Neuron (in vitro differentiated cells): ENCODE data around the gene PRPF31.
"Not testable (repeated sequence)": the region's sequence is repeated elsewhere in the genome, so short reads cannot be mapped to it uniquely, and the experiment has no call there.

ENCODE experiments used
- H2AFZ ChIP-seq: one replicate; pipeline ENCODE4 v1.6.1; 2013; ENCODE audit warnings: low read depth, mild to moderate bottlenecking, inconsistent platforms, low read length, moderate library complexity
- H3K27me3 ChIP-seq: one replicate; pipeline ENCODE4 v1.6.1; 2013; ENCODE audit warnings: low read length; ENCODE audit not compliant: insufficient read depth
- H3K36me3 ChIP-seq: one replicate; pipeline ENCODE4 v1.6.1; 2013; ENCODE audit warnings: low read length; ENCODE audit not compliant: insufficient read depth
- H3K4me1 ChIP-seq: one replicate; pipeline ENCODE4 v1.6.1; 2013; ENCODE audit warnings: low read length; ENCODE audit not compliant: insufficient read depth
- H3K4me3 ChIP-seq: 2 replicates; pipeline ENCODE4 v1.5.1; 2013; ENCODE audit warnings: mild to moderate bottlenecking, low read length, moderate library complexity
- H3K9me3 ChIP-seq: one replicate; pipeline ENCODE4 v1.6.1; 2013; ENCODE audit warnings: low read length

The PRPF31 gene

DNA sequence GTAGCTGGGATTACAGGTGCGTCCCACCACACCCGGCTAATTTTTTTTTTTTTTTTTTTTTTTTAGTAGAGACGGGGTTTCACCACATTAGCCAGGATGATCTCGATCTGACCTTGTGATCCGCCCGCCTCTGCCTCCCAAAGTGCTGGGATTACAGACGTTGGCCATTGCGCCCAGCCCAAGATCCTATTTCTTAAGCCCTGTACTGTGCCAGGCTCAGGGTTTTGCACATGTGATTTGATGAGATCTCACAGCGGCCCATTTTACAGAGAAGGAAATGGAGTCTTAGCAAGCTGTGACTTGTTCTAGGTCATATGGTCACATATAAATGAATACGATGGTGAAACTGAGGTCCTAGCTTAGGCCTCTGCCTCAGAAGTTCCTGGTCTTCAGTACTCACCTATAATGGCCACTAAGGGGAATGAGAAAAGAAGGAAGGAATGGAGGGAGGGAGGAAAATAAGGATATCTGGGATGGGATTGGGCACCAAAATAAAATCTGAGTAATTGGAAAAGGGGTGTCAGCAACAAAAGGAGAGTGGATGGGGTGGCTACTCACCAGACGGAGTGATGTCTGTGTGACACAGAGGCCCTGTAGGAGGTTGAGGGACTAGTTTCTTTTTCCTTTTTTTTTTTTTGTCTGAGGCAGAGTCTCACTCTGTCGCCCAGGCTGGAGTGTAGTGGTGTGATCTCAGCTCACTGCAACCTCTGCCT is 16.2 kb upstream of the PRPF31 start:
- Histone ChIP-seq H3K4me3 (no peak overlapping the region), H3K4me1 (peaks cover 7% of the 10 kb centered on the region), H3K27me3 (peaks cover 22% of the 10 kb centered on the region), H3K36me3 (peaks cover under 1% of the 10 kb centered on the region), H2AFZ (no peak overlapping the region), H3K9me3 (peaks cover 1% of the 10 kb centered on the region)

GRCh38 chr19:54099903-54100255 is 15.7 kb upstream of the PRPF31 start:
- not testable (repeated sequence) for H2AFZ ChIP-seq, H3K4me1 ChIP-seq, H3K9me3 ChIP-seq, H3K36me3 ChIP-seq, H3K4me3 ChIP-seq
- peaks cover 22% of the 10 kb centered on the region for H3K27me3 ChIP-seq

- no peaks in the 10 kb centered on the region for H3K9me3 ChIP-seq
- H3K27me3 ChIP-seq = peaks cover 20% of the 10 kb centered on the region
- H3K4me3 ChIP-seq = no peak within 1 kb of the TSS
- H3K4me1 ChIP-seq = peaks cover 7% of the 10 kb centered on the region
- H3K36me3 ChIP-seq = peaks cover 3% of the 10 kb centered on the region
- H2AFZ ChIP-seq = no peak within 1 kb of the TSS
Observed at GRCh38 chr19:54100561-54100960, 15.0 kb upstream of the PRPF31 start, which contains the start of gene OSCAR. TSS of gene OSCAR (minus strand) at chr19:54100803. CDS start at chr19:54100792, 11 bp downstream.

- H3K36me3 ChIP-seq = peaks cover 20% of the 10 kb centered on the region
- H3K27me3 ChIP-seq = peaks cover 4% of the 10 kb centered on the region
- no peaks in the 10 kb centered on the region for H3K9me3 ChIP-seq
- no peak within 1 kb of the TSS for H2AFZ ChIP-seq
- peak within 1 kb of the TSS; percentile 84 for H3K4me3 ChIP-seq
- peaks cover 4% of the 10 kb centered on the region for H3K4me1 ChIP-seq
Observed at GRCh38 chr19:54102421-54103169, 13.0 kb upstream of the PRPF31 start, which contains the start of gene NDUFA3. TSS of gene NDUFA3 (plus strand) at chr19:54102855. CDS start at chr19:54102879, 24 bp downstream.

DNA sequence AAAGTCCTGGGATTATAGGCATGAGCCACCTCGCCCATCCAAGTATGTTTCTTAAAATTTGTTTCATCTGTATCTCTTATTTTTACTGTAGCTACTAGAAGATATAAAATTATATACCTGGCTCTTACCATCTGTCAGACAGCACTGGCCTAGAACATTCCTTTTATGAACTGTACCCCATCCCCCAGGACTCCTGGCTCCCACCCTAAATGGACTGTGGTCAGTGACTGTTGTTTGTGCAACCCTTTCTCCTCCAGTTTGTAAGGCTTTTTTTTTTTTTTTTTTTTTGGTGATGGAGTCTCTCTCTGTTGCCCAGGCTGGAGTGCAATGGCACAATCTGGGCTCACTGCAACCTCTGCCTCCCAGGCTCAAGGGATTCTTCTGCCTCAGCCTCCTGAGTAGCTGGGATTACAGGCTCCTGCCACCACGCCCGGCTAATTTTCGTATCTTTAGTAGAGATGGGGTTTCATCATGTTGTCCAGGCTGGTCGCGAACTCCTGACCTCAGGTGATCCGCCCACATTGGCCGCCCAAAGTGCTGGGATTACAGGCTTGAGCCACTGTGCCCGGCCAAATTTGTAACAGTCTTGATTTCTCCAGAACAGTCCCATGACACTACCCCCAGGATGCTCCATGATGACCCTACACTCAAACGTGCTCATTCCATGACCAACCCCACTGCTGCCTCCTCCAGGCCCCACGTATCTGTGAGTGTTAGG is 10.4 kb upstream of the PRPF31 start:
- H3K27me3 ChIP-seq = peaks cover 4% of the 10 kb centered on the region
- H3K4me3 ChIP-seq = no peak overlapping the region
- no peak overlapping the region for H2AFZ ChIP-seq
- no peaks in the 10 kb centered on the region for H3K9me3 ChIP-seq
- peaks cover 4% of the 10 kb centered on the region for H3K4me1 ChIP-seq
- peaks cover 44% of the 10 kb centered on the region for H3K36me3 ChIP-seq

DNA sequence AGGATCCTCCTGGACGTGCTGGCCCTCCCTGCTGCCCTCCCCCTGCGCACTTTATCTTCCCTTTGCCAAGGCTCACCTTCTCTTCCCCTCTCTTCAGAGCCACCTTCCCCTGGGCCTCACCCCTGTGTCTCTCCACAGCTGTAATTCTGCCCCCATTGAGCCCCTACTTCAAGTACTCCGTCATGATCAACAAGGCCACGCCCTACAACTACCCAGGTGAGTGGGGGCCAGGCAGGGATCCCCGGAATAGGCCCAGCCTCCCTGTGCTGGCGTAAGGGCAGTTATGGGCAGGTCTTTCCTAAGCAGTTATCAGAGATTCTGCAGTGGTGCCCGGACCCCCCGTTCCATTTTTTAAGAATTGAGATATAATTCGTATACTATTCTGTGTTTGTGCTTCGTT is 9.8 kb upstream of the PRPF31 start:
- H3K4me3 ChIP-seq = no peak overlapping the region
- no peak overlapping the region for H2AFZ ChIP-seq
- no peaks in the 10 kb centered on the region for H3K9me3 ChIP-seq
- H3K4me1 ChIP-seq = peaks cover 4% of the 10 kb centered on the region
- peaks cover 49% of the 10 kb centered on the region for H3K36me3 ChIP-seq
- H3K27me3 ChIP-seq = peaks cover under 1% of the 10 kb centered on the region

DNA sequence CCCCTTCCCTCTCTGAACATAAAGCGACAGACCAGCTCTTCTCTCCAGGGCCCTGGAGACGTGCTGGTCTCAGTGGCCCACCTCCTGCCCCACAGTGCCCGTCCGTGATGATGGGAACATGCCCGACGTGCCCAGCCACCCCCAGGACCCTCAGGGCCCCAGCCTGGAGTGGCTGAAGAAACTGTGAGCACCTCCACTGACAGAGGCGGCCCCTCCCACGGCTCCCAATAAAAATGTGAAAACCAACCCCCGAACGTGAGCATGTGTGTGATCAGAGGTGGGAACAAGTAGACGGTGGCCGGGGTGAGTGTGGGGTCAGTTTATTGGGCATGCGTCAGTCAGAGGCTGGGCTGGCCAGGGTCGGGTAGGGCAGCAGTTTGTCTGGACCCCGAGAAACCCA is 8.8 kb upstream of the PRPF31 start:
- Histone ChIP-seq H2AFZ (no peak overlapping the region), H3K4me1 (peaks cover 4% of the 10 kb centered on the region)

GRCh38 chr19:54107876-54108490 is 7.6 kb upstream of the PRPF31 start:
- no peaks in the 10 kb centered on the region for H3K27me3 ChIP-seq
- H3K4me1 ChIP-seq = peaks cover 4% of the 10 kb centered on the region
- H2AFZ ChIP-seq = no peak overlapping the region
- H3K4me3 ChIP-seq = no peak overlapping the region
- no peaks in the 10 kb centered on the region for H3K9me3 ChIP-seq
- H3K36me3 ChIP-seq = peaks cover 52% of the 10 kb centered on the region

More for the DNA sequence above, 8.8 kb upstream of the PRPF31 start:
- H3K36me3 ChIP-seq = peaks cover 52% of the 10 kb centered on the region
- no peaks in the 10 kb centered on the region for H3K9me3 ChIP-seq
- no peak overlapping the region for H3K4me3 ChIP-seq
- no peaks in the 10 kb centered on the region for H3K27me3 ChIP-seq

- no peaks in the 10 kb centered on the region for H3K9me3 ChIP-seq
- H3K4me3 ChIP-seq = no peak overlapping the region
- peaks cover 52% of the 10 kb centered on the region for H3K36me3 ChIP-seq
- H3K4me1 ChIP-seq = peaks cover under 1% of the 10 kb centered on the region
- no peak overlapping the region for H2AFZ ChIP-seq
- no peaks in the 10 kb centered on the region for H3K27me3 ChIP-seq
Observed at GRCh38 chr19:54108496-54108895, 7.1 kb upstream of the PRPF31 start.

DNA sequence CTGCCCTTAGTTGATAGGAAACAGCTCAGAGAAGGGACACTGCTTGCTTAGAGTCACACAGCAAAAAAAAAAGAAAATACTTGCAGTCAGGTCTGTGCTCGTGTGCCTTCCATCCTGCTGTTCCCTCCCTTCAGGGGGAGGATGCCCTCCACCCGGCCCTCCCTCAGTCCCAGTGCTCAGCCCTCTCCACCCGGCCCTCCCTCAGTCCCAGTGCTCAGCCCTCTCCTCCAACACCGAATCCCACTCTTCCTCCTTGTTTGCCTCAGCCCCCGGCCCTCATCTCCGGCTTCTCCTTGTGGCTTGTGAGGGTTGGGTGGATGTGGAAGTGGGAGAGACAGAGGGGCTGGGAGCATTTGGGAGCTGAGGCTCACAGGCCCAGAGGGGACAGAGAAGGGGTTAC is 5.9 kb upstream of the PRPF31 start:
- Histone ChIP-seq H3K36me3 (peaks cover 50% of the 10 kb centered on the region), H3K4me3 (no peak overlapping the region), H3K4me1 (peaks cover 6% of the 10 kb centered on the region), H3K27me3 (no peaks in the 10 kb centered on the region), H3K9me3 (no peaks in the 10 kb centered on the region), H2AFZ (no peak overlapping the region)

DNA sequence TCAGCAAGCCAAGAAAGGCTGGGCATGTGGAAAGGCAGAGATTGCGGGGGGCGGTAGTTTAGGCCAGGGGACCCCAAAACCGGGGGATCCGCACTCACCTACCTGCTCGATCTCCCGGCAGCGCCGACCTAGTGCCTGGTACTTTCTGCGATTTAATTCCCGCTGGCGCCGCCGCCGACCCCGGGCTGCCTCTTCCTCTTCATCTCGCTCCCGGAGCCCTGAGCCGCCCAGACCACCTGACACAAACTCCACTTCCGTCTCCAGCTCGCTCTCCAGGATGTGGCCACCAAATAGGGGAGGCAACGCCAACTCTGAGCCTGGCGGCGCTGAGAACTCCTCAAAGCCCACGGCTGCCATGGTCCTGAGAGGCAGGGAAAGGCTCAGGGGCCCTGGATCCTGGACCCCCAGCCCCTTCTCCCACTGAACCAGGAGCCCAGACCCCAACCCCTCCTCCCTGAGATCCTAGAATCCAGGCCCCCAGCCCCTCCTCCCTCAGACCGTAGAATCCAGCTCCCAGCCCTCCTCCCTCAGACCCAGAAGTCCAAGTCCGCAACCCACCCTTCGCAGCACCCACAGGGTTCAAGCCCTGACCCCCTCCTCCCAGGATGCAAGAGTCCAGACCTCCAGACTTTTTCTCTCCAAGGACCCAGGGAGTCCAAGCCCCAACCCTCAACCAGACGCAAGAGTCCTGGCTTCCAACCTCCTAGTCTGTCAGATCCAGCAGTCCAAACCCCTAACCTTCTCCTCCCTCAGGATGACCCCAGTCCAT is 1.0 kb upstream of the PRPF31 start:
- Histone ChIP-seq H2AFZ (no peak overlapping the region), H3K36me3 (peaks cover 28% of the 10 kb centered on the region), H3K4me1 (peaks cover 15% of the 10 kb centered on the region), H3K4me3 (peak overlapping the region; percentile 57), H3K27me3 (no peaks in the 10 kb centered on the region), H3K9me3 (no peaks in the 10 kb centered on the region)

DNA sequence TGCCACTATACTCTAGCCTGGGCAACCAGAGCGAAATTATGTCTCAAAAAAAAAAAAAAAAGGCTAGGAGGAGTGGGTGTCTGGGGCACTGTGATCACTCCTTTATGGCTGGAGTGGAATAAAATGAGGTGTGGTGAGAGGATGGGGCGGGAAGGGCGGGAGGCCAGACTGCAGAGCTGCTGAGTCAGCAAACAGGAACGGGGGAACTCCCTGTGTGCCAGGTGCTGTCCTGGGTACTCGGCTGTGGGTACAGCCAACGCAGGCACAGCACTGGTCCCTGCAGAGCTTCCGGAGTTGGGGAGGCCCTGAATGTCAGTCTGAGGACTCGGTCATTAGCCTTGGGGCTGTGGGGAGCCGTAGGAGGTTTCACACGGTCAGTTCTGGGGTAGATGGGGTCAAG is 5.7 kb downstream of the PRPF31 start:
- H3K36me3 ChIP-seq = peaks cover 68% of the 10 kb centered on the region
- H3K9me3 ChIP-seq = no peaks in the 10 kb centered on the region
- no peaks in the 10 kb centered on the region for H3K27me3 ChIP-seq
- no peak overlapping the region for H3K4me3 ChIP-seq
- peaks cover 7% of the 10 kb centered on the region for H3K4me1 ChIP-seq
- H2AFZ ChIP-seq = no peak overlapping the region
